Skeletal muscle satellite cell (primary cell): ENCODE results near the gene CDC20B.
"Not testable (repeated sequence)": the region's sequence is repeated elsewhere in the genome, so short reads cannot be mapped to it uniquely, and the experiment has no call there.

Source experiments
- H3K27me3 ChIP-seq: 2 replicates; pipeline ENCODE4 v1.7.0; 2013; ENCODE audit warnings: low read length; ENCODE audit not compliant: control insufficient read depth, insufficient read depth
- H3K36me3 ChIP-seq: 2 replicates; pipeline ENCODE4 v1.7.0; 2013; ENCODE audit warnings: mild to moderate bottlenecking, control low read depth, low read length; ENCODE audit not compliant: insufficient read depth
- H3K4me1 ChIP-seq: 2 replicates; pipeline ENCODE4 v1.7.0; 2013; ENCODE audit warnings: low read length; ENCODE audit not compliant: control insufficient read depth, insufficient read depth
- H3K4me2 ChIP-seq: 2 replicates; pipeline ENCODE4 v1.7.0; 2013; ENCODE audit warnings: mild to moderate bottlenecking, low read length
- H3K4me3 ChIP-seq: 2 replicates; pipeline ENCODE4 v1.7.0; 2013; ENCODE audit warnings: low read length
- H3K9ac ChIP-seq: 2 replicates; pipeline ENCODE4 v1.7.0; 2013; ENCODE audit warnings: mild to moderate bottlenecking, low read depth, low read length, moderate library complexity
- H3K9me3 ChIP-seq: replicated peaks from 2 replicates; pipeline ENCODE4 v1.7.0; 2013; ENCODE audit warnings: mild to moderate bottlenecking, control low read depth, low read length

The CDC20B gene

DNA sequence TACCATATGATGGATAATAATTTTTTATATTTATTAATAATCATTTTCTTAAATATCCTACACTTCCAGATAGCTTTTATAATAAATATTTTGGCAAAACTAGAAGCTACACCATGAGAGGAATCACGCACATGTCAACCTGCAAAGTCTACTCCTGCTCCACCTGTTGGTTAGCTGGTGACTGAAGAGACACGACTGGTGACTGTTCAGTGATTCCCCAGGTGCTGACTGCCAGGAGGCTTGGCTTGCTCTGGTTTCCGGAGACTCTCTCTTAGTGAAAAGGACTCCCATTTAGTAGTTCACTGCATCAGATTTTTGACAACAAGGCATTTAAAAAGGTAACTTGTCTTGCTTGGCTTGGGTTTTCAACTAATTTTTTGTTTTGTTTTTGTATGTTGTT is 49.6 kb downstream of the CDC20B start:
- Histone ChIP-seq H3K9ac (no peak overlapping the region), H3K9me3 (no peaks in the 10 kb centered on the region), H3K4me3 (no peak overlapping the region)

DNA sequence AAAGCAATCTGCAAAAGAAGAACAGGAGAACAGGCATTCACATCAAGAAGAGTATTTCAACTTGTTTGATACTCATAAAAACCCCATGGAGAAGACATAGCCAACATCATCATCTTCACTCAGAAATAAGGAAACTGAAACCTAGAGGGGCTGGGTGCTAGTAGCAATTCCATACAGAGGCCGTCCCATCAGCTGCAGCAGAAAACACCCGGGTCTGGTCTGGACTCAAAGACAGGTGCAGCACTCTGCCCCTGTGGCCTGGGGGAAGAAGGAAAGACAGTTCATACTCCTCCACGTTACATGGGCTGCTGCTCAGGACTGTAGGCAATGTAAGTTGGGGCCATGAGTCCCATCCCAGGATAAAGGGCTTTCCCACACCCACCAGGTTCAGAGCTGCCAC is 58.9 kb downstream of the CDC20B start:
- Histone ChIP-seq H3K9ac (no peak overlapping the region), H3K4me1 (no peaks in the 10 kb centered on the region), H3K36me3 (no peaks in the 10 kb centered on the region), H3K4me2 (no peak overlapping the region), H3K4me3 (no peak overlapping the region), H3K9me3 (no peaks in the 10 kb centered on the region), H3K27me3 (peaks cover 8% of the 10 kb centered on the region)

More for the DNA sequence above, 49.6 kb downstream of the CDC20B start:
- Histone ChIP-seq H3K4me2 (no peak overlapping the region), H3K4me1 (no peaks in the 10 kb centered on the region), H3K36me3 (no peaks in the 10 kb centered on the region), H3K27me3 (peaks cover 2% of the 10 kb centered on the region)

GRCh38 chr5:55113327-55113726 is 59.6 kb downstream of the CDC20B start:
- Histone ChIP-seq H3K4me3 (no peak overlapping the region), H3K9ac (no peak overlapping the region), H3K4me2 (no peak overlapping the region), H3K27me3 (peaks cover 7% of the 10 kb centered on the region), H3K9me3 (no peaks in the 10 kb centered on the region), H3K4me1 (no peaks in the 10 kb centered on the region), H3K36me3 (no peaks in the 10 kb centered on the region)

GRCh38 chr5:55110217-55110616 is 62.8 kb downstream of the CDC20B start:
- Histone ChIP-seq H3K27me3 (peaks cover 7% of the 10 kb centered on the region), H3K4me2 (no peak overlapping the region), H3K36me3 (no peaks in the 10 kb centered on the region), H3K4me3 (no peak overlapping the region), H3K9me3 (no peaks in the 10 kb centered on the region), H3K9ac (no peak overlapping the region), H3K4me1 (no peaks in the 10 kb centered on the region)

GRCh38 chr5:55108661-55109060 is 64.3 kb downstream of the CDC20B start:
- no peak overlapping the region for H3K9ac ChIP-seq
- H3K4me2 ChIP-seq, result no peak overlapping the region
- H3K4me1 ChIP-seq, result no peaks in the 10 kb centered on the region
- peaks cover 7% of the 10 kb centered on the region for H3K27me3 ChIP-seq
- no peaks in the 10 kb centered on the region for H3K36me3 ChIP-seq
- H3K4me3 ChIP-seq, result no peak overlapping the region
- H3K9me3 ChIP-seq, result no peaks in the 10 kb centered on the region

DNA sequence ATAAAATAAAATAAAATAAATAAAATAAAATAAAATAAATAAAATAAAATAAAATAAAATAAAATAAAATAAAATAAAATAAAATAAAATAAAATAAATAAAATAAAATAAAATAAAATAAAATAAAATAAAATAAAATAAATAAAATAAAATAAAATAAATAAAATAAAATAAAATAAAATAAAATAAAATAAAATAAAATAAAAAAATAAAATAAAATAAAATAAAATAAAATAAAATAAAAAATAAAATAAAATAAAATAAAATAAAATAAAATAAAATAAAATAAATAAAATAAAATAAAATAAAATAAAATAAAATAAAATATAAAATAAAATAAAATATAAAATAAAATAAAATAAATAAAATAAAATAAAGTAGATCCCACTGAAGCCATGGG is 67.0 kb downstream of the CDC20B start:
- H3K9ac ChIP-seq, H3K36me3 ChIP-seq, H3K9me3 ChIP-seq, H3K4me1 ChIP-seq, H3K4me2 ChIP-seq, H3K27me3 ChIP-seq, H3K4me3 ChIP-seq: not testable (repeated sequence)

DNA sequence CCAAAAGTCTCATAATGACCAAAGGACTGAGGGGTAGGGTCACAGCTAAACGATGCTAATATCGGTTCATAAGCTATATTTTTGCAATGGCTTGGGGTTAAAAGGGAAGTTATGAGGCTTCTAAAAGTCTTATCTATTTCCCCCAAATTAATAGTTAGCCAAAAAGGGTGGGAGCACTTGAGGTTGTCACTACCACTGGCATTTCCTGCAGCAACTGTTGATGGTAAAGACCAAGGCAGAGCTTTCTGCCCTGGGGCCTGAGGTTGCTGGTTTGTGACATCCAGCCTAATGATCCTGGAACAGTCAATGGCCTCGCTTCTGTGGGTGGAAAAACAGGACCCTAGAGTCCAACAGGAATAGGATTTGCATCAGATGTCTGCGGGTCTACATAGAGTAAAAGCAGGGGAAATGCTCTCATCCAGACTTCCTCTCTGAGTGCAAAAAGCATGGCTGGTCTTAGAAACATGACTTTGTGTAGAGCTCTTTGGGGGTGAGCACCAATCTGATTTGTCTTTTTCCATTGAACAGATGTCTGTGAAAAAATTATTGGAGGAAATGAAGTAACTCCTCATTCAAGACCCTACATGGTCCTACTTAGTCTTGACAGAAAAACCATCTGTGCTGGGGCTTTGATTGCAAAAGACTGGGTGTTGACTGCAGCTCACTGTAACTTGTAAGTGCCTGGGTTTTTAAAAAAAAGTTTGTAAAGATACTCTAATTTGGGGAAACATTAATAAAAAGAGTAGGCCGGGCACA is 67.9 kb downstream of the CDC20B start:
- Histone ChIP-seq H3K4me1 (no peaks in the 10 kb centered on the region), H3K27me3 (no peaks in the 10 kb centered on the region), H3K36me3 (no peaks in the 10 kb centered on the region), H3K9me3 (no peaks in the 10 kb centered on the region), H3K4me2 (no peak overlapping the region), H3K4me3 (no peak overlapping the region), H3K9ac (no peak overlapping the region)

DNA sequence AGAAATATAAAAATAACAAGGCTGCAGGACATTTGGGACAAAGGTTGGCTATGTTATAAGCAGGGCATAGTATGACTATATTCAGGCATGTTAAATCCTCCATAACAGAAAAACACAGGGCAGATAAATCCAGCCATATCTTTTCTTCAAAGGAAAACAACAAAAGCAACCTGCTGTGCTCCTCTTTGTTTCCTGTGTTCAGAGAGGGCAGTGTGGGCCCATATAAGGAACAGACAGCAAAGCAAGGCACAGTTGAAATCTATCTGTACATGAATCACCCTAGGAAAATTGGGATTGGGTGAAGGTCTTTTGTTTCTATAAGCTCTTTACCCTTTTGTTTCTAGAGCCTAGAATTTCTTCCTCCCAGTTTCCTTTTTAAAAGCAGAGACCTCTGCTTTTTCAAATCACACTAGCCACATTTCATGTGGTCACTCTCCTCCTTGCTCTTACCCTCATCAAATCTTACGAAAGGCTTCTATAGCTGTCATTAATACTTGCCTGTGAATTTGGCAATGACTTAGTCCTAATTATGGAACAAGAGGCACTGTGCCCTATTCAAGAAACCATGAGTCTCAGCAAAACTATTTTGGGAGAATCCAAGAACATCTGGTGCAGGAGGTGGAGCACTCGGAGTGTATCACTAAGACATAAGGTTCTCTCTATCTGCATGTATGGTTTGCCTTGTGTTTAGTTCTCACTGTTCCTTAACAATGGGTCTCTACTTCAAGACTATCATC is 68.8 kb downstream of the CDC20B start:
- Histone ChIP-seq H3K27me3 (no peaks in the 10 kb centered on the region), H3K36me3 (no peaks in the 10 kb centered on the region), H3K4me2 (no peak overlapping the region), H3K9ac (no peak overlapping the region), H3K4me3 (no peak overlapping the region), H3K4me1 (no peaks in the 10 kb centered on the region), H3K9me3 (no peaks in the 10 kb centered on the region)

DNA sequence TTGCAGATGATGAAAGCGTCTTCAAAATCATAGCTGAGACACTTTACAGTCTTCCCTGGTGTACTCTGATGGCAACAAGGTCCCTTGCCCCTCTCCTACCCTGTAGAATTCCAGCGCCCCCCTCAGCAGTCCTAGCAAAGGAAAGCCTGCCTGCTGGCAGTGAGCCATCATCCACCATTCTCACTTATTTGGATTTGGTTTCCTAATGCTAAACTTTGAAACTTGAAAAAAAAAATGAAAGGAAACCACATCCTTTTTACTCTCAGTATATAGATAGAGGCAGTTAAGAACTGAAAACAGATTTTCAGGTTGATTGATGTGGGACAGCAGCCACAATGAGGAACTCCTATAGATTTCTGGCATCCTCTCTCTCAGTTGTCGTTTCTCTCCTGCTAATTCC is 70.6 kb downstream of the CDC20B start, which contains the start of gene GZMA:
Gene GZMA (plus strand): TSS at position 299 of the 400 bp plus-strand sequence. CDS start 37 bp downstream, at position 336.
- Histone ChIP-seq H3K9ac (no peak within 1 kb of the TSS), H3K36me3 (no peaks in the 10 kb centered on the region), H3K4me3 (no peak within 1 kb of the TSS), H3K4me1 (no peaks in the 10 kb centered on the region), H3K4me2 (no peak within 1 kb of the TSS), H3K27me3 (no peaks in the 10 kb centered on the region), H3K9me3 (no peaks in the 10 kb centered on the region)

DNA sequence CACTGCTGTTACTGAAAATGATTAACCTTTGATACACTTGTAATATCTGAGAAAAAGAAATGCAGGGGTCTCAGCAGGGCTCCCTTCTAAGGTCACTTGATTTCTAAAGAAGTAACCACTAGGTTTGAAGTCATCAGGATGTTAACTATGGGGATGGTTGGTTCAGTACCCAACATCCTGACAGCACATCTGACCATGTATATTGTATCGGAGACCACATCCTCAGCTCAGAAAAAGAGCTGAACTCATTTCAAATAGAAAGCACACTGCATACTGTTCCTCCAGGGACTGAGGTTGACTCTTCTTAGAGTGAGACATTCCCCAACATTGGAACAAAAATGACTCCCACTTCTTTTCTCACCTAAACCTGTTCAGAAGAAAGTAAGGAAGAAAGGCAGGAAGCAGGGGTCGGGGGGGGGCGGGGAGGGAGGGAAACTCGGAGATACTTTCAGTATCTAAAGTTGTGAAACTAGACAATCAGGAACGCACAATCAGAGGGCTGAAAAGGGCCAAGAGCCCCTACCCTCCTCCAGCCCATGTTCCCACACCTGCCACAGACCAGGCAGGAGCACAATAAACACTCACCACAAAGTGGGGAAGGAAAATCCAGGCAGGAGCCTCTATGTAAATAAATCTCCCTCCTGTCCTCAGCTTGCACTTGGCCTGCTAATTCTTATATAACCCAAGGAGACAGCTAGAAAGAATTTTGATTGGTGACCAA is 71.3 kb downstream of the CDC20B start:
- Histone ChIP-seq H3K36me3 (no peaks in the 10 kb centered on the region), H3K4me2 (no peak overlapping the region), H3K9ac (no peak overlapping the region), H3K9me3 (no peaks in the 10 kb centered on the region), H3K27me3 (no peaks in the 10 kb centered on the region), H3K4me3 (no peak overlapping the region), H3K4me1 (no peaks in the 10 kb centered on the region)

DNA sequence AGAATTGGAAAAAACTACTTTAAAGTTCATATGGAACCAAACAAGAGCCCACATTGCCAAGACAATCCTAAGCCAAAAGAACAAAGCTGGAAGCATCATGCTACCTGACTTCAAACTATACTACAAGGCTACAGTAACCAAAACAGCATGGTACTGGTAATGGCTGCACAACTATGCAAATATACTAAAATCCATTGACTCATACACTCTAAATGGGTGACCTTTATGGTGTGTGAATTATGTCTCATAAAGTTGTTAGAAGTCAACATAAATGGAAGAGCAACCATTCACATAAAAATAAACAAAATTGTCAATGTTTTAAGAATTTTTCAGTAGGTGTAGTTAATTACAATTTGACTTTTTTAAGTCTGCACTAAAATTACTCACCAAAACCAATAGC is 71.8 kb downstream of the CDC20B start:
- not testable (repeated sequence) for H3K36me3 ChIP-seq, H3K4me2 ChIP-seq, H3K9ac ChIP-seq, H3K4me3 ChIP-seq, H3K27me3 ChIP-seq, H3K4me1 ChIP-seq, H3K9me3 ChIP-seq
